Left ventricle myocardium inferior (tissue), 1 donor: ENCODE data around the gene NRL. TPM values are rescaled to one million over a fixed set of nuclear protein-coding genes. Genes with fewer than 3 reads are reported as not detected.

ENCODE experiments used
- DNase-seq: peaks from one replicate; pipeline ENCODE4 v3.0.0-alpha.2; 2020
- H3K27ac ChIP-seq: fragments of 200-600 bp; replicated peaks from 2 replicates; pipeline ENCODE4 v1.8.0; 2021
- H3K27me3 ChIP-seq: fragments of 200-600 bp; 2 replicates; pipeline ENCODE4 v1.8.0; 2021; ENCODE audit warnings: low read depth
- H3K36me3 ChIP-seq: fragments of 200-600 bp; 2 replicates; pipeline ENCODE4 v1.8.0; 2021
- H3K4me1 ChIP-seq: fragments of 200-600 bp; 2 replicates; pipeline ENCODE4 v1.8.0; 2021
- H3K4me3 ChIP-seq: fragments of 200-600 bp; 2 replicates; pipeline ENCODE4 v1.8.0; 2021; ENCODE audit warnings: mild to moderate bottlenecking, moderate library complexity
- H3K9me3 ChIP-seq: fragments of 200-600 bp; replicated peaks from 2 replicates; pipeline ENCODE4 v1.8.0; 2021
- intact Hi-C: fragments of 100-400 bp; cut with micrococcal nuclease; formaldehyde crosslinking; loops from one replicate; pipeline ENCODE4 v1.11.0; 2022
- total RNA-seq: library from RNA; stranded (reverse); fragmentation: NEBNext Ultra II Directional; extraction: Animal tissue kit (Norgen Biotek cat#: 25700); gene quantifications from one replicate; pipeline ENCODE4 v1.2.1, GENCODE V29; 2021
- TF ChIP-seq, protein P1 (sequence below): fragments of 200-600 bp; IDR thresholded peaks from 2 replicates; pipeline ENCODE4 v1.8.0; 2021; ENCODE audit warnings: antibody characterized with exemption, mild to moderate bottlenecking, borderline replicate concordance
- donor health status: DM: no; HTN: yes; CAD: no; lungs with severe emphysema.

Gene NRL
- total RNA-seq, 1 donor from 2014 or later = 1.5 TPM

- peak overlapping the region; percentile 59 for H3K4me3 ChIP-seq
Measured at GRCh38 chr14:24132976-24133375, 18.2 kb upstream of the NRL start.

GRCh38 chr14:24132061-24132685, 17.4 kb upstream of the NRL start:
- no peaks in the 10 kb centered on the region for H3K27me3 ChIP-seq
- peak overlapping the region; percentile 59 for H3K4me3 ChIP-seq
- H3K27ac ChIP-seq = peak overlapping the region; percentile 98
- intact Hi-C loops = no loop called here
- H3K9me3 ChIP-seq = no peaks in the 10 kb centered on the region
- TF ChIP-seq, protein P1, sequence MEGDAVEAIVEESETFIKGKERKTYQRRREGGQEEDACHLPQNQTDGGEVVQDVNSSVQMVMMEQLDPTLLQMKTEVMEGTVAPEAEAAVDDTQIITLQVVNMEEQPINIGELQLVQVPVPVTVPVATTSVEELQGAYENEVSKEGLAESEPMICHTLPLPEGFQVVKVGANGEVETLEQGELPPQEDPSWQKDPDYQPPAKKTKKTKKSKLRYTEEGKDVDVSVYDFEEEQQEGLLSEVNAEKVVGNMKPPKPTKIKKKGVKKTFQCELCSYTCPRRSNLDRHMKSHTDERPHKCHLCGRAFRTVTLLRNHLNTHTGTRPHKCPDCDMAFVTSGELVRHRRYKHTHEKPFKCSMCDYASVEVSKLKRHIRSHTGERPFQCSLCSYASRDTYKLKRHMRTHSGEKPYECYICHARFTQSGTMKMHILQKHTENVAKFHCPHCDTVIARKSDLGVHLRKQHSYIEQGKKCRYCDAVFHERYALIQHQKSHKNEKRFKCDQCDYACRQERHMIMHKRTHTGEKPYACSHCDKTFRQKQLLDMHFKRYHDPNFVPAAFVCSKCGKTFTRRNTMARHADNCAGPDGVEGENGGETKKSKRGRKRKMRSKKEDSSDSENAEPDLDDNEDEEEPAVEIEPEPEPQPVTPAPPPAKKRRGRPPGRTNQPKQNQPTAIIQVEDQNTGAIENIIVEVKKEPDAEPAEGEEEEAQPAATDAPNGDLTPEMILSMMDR = no peak
- peaks cover 45% of the 10 kb centered on the region for H3K4me1 ChIP-seq
- peaks cover 1% of the 10 kb centered on the region for H3K36me3 ChIP-seq
- no peak for DNase-seq

More at GRCh38 chr14:24132976-24133375, 18.2 kb upstream of the NRL start:
- peaks cover 9% of the 10 kb centered on the region for H3K36me3 ChIP-seq
- TF ChIP-seq, protein P1 = no peak
- H3K27ac ChIP-seq = peak overlapping the region; percentile 98
- H3K9me3 ChIP-seq = no peaks in the 10 kb centered on the region
- H3K4me1 ChIP-seq = peaks cover 53% of the 10 kb centered on the region
- no peaks in the 10 kb centered on the region for H3K27me3 ChIP-seq
- DNase-seq = no peak
- intact Hi-C loops = no loop called here

DNA sequence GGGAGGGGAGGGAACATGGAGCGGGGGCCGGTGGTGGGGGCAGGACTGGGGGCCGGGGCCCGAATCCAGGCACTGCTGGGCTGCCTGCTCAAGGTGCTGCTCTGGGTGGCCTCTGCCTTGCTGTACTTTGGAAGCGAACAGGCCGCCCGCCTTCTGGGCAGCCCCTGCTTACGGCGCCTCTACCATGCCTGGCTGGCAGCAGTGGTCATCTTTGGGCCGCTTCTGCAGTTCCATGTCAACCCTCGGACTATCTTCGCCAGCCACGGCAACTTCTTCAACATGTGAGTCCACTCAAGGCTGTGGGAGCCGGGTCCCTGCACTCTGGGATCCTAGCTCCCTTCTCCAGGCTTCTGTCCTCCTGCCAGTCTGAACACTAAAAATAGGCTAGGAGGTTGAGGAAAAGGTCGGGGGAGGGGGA, 16.8 kb upstream of the NRL start:
- Histone ChIP-seq H3K4me3 (peak overlapping the region; percentile 59), H3K36me3 (no peaks in the 10 kb centered on the region), H3K9me3 (no peaks in the 10 kb centered on the region), H3K27me3 (no peaks in the 10 kb centered on the region), H3K27ac (peak overlapping the region; percentile 98), H3K4me1 (peaks cover 39% of the 10 kb centered on the region)
- no peak for DNase-seq
- intact Hi-C loops = no loop called here
- TF ChIP-seq, protein P1 = no peak

DNA sequence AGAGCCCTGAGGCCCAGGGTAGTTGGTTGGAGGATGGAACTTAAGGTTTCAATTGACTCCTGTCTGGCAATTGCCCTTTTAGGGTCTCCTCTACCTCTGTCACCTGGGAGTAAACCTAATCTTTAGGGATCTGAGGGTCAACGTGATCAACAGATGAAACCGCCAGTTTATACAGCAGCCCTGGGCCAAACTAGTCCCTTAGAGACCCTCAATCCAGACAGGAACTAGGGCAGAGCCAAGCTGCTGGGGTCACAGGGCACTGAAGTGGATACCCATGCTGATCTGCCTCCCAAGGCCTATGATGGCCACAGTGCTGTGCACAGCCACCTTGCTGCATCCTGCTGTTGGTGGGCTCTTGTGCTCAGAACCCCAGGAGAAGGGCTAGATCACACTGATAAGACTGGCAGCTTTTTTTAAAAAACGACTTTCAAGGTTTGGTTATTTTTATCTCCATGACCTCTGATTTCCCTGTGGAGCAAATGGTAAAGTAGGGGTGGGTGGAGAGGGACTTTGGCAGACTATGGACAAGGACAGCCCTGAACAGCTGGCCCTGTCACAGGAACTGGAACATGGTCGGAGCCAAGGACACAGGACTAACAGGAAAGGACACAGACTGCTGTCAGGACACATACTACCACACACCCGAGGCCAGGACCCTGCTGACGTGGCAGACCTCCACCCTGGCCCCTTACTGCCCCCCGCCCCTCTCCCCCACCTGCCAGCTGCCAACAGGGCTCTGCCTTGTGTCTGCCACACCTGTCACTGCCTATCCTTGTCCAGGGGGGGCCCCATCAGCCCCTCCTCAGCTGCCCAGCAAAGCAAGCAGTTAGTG, 16.2 kb upstream of the NRL start:
- Histone ChIP-seq H3K27me3 (no peaks in the 10 kb centered on the region), H3K4me3 (peak overlapping the region; percentile 59), H3K9me3 (no peaks in the 10 kb centered on the region), H3K4me1 (peaks cover 33% of the 10 kb centered on the region), H3K36me3 (no peaks in the 10 kb centered on the region), H3K27ac (peak overlapping the region; percentile 98)
- TF ChIP-seq, protein P1 = no peak
- intact Hi-C loops = no loop called here
- peak; percentile 76 for DNase-seq

DNA sequence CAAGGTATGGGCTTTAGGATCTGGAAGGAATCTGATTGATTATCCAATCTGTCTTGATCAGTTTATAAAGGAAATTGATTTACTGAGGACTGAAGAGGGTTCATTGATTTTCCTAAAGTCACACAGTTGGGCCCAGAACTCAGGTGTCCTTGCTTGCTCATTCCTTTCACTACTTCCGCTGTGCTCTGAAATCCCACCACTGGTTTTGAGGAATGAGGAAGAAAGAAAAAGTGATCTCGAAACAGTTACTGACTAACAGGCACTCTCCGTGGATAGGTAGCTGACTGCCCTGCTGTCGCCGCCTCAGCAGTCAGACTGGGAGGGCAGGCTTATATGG, 15.6 kb upstream of the NRL start, which contains the start of gene FITM1:
Gene FITM1 (plus strand): TSS at position 280 of the 337 bp plus-strand sequence. CDS start 905 bp downstream, outside the sequence.
- peaks cover 30% of the 10 kb centered on the region for H3K4me1 ChIP-seq
- DNase-seq = no peak
- TF ChIP-seq, protein P1 = no peak
- no peaks in the 10 kb centered on the region for H3K27me3 ChIP-seq
- no peaks in the 10 kb centered on the region for H3K36me3 ChIP-seq
- H3K9me3 ChIP-seq = no peaks in the 10 kb centered on the region
- peak within 1 kb of the TSS; percentile 98 for H3K27ac ChIP-seq
- peak within 1 kb of the TSS; percentile 59 for H3K4me3 ChIP-seq
- intact Hi-C loops = no loop called here
